ENCODE data around the gene RGP1.

Gene RGP1

GRCh38 chr9:35771943-35772342 lies 22.9 kb downstream of the RGP1 start:
- no peak for DNase-seq (ENCODE audit: low read depth, low spot score)

- no peak for DNase-seq (ENCODE audit: low read depth, low spot score)
These were observed 26.0 kb downstream of the RGP1 start for GRCh38 chr9:35774907-35775635.

DNA sequence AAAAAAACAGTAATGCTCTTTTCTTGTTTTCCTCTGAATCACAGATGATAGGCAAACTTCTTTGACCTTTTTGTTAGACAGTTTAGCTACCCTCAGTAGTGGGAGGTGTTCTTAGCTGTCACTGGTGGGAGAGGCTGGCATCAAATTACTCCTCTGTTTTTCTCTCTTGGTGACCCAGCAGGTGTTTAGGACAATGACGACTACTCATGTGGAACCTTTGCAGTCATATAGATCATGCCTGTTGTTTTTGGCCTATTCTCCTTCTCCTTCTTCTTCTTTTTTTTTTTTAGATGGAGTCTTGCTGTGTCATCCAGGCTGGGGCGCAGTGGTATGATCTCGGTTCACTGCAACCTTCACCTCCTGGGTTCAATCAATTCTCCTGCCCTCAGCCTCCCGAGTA lies 26.9 kb downstream of the RGP1 start:
- DNase-seq (ENCODE audit: low read depth, low spot score), result no peak

- DNase-seq (ENCODE audit: low read depth, low spot score), result no peak
These were observed 29.4 kb downstream of the RGP1 start for GRCh38 chr9:35778496-35778895.

GRCh38 chr9:35781066-35781465 lies 32.0 kb downstream of the RGP1 start:
- no peak for DNase-seq (ENCODE audit: low read depth, low spot score)

DNA sequence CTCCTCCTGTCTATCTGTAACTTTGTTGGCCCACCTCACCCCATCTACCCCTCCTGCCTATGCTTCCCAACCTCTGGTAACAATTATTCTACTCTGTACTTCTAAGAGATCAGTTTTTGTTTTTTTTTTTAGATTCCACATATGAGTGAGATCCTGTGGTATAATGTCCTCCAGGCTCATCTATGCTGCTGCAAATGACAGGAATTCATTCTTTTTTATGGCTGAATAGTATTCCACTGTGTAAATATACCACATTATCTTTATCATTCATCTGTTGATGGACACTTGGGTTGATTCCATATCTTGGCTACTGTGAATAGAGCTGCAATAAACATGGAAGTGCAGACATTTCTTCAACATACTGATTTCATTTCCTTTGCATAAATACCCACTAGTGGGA lies 34.3 kb downstream of the RGP1 start:
- DNase-seq (ENCODE audit: low read depth, low spot score), result no peak

GRCh38 chr9:35789541-35789940 lies 40.5 kb downstream of the RGP1 start:
- no peak for DNase-seq (ENCODE audit: low read depth, low spot score)

- DNase-seq (ENCODE audit: low read depth, low spot score), result no peak
These were observed 40.9 kb downstream of the RGP1 start for GRCh38 chr9:35790025-35790384.

DNA sequence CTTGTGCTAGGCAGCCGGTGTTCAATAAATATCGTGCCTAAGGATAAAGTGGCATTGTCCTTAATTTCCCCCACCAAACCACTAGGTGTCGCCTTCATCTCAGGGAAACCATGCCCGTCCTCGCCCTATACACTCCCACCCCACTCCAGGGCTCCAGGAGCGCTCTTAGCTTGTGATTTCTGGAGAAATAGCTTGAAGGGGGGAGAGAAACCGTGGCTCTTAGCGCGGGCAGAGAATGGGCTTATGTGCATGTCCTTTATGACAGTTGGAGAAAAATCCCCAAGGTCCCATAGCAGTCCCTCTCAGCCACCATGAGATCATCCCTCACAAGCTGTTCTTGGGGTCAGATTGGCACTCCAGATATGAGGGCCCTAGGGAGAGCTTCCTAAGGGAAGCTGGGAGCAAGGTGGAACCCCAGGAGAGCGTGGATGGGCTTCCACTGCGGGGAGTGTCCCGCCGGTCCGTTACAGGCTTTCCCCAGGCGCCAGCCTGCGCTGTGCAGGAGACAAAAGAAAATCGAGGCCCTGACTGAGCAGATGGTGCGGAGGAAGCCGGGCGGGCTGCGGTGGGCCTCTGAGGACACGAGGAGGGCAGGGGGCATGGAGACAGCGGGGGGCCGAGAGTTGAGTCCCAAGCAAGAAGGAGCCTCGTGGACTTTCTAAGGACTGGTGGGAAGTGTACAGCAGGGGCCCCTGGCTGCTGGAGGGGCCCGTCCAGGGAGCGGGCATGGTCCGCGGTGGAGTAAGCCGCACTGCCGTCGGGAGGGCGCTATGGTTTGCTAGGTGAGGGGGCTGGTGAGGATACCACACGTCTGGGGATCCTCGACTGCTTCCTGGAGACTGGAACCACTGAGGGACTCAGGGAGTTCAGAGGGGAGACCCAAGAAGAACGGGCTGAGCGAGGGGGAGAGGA lies 41.6 kb downstream of the RGP1 start:
- peak; percentile 73 for DNase-seq (ENCODE audit: low read depth, low spot score)

DNA sequence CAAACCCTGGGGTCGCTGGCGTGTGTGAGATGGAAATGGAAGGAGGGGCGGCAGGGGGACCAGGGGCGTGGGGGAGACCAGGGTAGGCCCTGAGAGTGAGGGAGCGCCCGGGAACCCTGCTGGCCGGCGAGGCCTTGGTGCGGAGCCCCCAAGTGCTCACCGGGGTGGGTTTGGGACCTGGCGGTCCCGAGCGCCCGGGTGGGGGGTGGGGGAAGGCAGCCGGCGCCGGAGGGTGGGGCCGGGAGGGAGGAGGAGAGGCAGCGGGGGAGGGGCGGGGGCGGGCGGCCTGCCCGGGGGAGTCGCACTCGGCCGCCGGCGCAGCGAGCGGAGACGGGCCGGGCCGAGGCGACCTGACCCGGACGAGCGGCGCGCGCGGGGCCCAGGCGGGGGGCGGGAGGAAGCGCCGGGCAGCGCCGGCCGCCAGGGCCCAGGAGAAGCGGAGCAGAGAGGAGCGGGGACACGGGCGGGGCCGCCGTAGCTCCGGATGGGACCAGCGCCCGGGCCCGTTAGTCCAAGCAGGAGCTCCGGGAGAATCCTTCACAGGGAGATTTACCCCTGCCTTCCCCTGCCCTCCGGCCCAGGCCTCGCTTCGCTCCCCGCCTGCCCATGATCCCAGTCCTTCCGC lies 42.3 kb downstream of the RGP1 start, which contains the start of gene NPR2:
TSS of gene NPR2 (plus strand) at position 295 of the 625 bp plus-strand sequence. CDS start 818 bp downstream, outside the sequence.
- no peak for DNase-seq (ENCODE audit: low read depth, low spot score)

GRCh38 chr9:35792024-35792813 lies 43.1 kb downstream of the RGP1 start:
- no peak for DNase-seq (ENCODE audit: low read depth, low spot score)

GRCh38 chr9:35792826-35793225 lies 43.7 kb downstream of the RGP1 start:
- DNase-seq (ENCODE audit: low read depth, low spot score), result no peak

DNA sequence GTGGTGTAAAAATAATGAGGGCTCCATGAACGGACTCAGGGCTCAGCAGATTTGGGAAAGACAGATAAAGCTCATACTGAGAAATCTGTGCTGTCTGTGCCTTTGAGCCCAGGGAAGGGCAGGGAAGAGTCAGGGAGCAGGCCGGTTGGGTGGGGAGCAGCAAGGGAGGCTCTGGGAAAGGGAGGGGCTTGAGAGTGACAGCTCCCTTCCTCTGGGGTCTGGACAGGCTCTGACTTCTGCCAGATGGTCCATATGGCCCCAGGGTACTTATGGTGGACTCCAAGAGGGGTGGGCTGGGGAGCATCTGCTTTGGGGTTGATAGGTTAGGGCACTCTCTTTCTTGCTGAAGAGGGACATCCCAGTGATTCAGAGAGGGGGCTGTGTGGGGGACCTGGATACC lies 44.4 kb downstream of the RGP1 start:
- DNase-seq (ENCODE audit: low read depth, low spot score), result no peak

- no peak for DNase-seq (ENCODE audit: low read depth, low spot score)
These were observed 46.6 kb downstream of the RGP1 start for GRCh38 chr9:35795695-35796094.

DNA sequence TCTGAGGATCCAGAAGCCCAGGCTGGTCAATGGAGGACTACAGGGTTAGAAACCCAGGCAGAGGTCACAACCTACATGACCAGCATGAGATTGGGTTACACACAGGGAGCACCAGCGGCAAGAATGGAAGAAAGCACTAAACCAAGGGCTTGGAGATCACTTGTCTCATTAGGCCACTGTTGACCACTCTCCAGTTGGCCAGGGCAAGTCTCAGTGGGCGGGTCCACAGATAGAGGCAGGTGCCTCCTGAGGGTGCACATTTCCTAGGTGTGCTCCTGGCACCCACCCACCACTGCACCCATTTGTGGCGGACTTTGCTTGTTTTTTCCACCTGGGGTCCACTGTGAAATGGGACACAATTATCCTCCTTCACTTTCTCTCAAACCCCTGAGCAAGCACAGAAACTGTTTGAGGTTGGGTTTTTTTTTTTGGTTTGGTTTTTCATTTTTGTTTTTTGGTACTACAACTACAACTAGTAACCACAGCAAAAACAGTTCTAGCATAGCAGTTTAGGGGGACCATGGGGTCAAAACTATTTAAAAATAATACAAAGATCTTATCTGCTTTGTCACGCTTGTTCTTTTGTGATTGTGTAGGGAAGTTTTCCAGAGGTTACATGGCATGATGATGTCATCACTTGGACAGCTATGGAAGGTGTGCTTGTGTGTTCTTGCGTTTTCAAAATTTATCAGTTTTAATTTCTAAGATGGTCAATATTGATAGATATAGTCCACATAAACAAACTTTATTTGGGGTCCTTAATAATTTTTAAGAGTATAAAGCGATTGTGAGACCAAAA lies 48.4 kb downstream of the RGP1 start:
- no peak for DNase-seq (ENCODE audit: low read depth, low spot score)

DNA sequence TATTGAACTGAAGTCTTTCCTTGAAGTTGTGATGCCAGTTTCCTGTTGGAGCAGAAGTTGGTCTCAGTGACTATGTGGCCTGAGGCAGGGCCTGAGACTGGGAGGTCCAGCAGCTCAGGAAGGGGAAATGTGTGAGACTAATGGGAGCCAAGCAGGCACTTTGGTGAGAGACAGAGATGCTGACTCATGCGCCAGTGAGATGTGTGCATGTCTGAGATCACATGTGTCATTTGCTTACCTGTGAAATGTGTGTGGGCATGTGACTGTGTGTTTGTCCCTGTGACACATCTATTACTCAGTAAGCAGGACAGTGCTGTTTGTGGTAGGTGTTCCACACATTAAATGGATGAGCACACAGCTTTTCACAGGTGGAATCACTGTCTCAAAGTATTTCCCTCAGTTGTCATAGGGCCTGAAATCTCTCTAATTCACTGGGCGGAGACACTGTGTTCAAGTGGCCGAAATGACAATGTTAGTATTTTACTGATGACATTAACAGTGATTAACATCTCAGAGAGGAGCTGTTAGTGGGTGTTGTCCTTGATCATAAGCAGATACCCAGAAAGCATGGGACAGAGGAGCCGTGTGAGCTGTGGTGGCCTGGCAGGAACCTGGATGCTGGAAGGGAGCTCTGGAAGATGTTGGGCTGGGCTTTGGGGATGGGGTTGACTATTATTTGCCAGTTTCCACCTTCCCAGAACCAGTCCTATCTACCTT lies 49.7 kb downstream of the RGP1 start:
- no peak for DNase-seq (ENCODE audit: low read depth, low spot score)

DNA sequence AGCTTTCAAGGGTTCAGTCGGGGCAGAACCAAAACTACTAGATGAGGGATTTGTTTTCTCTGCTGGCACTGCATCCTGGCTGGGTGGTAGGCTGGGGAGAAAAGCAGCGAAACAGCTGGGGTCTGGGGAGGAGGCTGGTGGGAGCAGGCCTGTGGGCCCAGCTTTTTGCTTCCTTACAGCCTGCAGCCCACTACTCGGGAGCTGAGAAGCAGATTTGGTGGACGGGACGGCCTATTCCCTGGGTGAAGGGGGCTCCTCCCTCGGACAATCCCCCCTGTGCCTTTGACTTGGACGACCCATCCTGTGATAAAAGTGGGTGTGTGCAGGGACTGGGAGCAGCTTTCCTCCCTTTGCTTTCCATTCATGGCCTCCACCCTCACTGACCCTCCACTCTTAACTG lies 51.4 kb downstream of the RGP1 start:
- no peak for DNase-seq (ENCODE audit: low read depth, low spot score)

DNA sequence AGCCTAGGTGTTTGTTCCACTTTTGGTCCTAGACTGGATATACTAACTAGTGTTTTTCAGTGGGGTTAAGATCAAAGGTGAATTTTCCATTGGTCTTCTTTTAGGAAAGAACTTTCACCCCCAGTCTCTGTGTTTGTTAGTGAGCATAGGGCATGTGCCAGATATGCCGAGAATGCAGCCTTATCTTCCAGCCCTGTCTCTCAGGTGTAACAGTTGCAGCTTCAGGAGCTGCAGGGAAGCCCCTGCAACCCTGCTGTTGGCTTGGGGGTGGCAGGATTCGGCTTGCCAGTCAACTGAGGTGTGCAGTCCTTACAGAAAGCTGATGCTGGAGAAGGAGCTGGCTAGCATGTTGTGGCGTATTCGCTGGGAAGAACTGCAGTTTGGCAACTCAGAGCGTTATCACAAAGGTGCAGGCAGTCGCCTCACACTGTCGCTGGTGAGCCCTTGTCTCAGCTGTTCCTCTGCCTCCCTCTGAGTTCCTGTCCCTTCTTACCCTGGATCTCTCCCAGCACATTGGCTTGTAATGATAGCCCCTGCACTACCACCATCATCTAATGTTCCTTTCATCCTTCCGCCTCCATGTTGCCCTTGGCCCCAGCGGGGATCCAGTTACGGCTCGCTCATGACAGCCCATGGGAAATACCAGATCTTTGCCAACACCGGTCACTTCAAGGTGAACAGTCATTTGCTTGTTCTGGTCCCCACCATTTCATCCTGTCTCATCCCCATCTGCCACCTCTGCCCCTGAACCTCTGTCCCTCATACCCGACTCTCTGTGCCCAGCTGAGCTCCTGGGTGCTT lies 52.4 kb downstream of the RGP1 start:
- no peak for DNase-seq (ENCODE audit: low read depth, low spot score)

GRCh38 chr9:35806101-35806500 lies 57.0 kb downstream of the RGP1 start:
- DNase-seq (ENCODE audit: low read depth, low spot score), result no peak
